Body of pancreas (tissue), 4 donors: Measurements from ENCODE around the gene NPIPB9. TPM values are rescaled to one million over a fixed set of nuclear protein-coding genes. Genes with fewer than 3 reads are reported as not detected.

ENCODE experiments used
- ATAC-seq: fragments of 150-250 bp; one replicate; pipeline ENCODE4 v1.9.1; 2016
- DNase-seq, 4 donors: peaks; one replicate each; pipeline ENCODE4 v3.0.0-alpha.2; 2019
- H3K27ac ChIP-seq, 4 donors: fragments of 200-600 bp; sonication (generic); 1 replicate in 3 of 4; 2 replicates in 1 of 4; pipeline versions ENCODE4 v1.5.1 to v1.6.1; 2016 to 2019; ENCODE audit warnings: mild to moderate bottlenecking in 1 of 4, mixed read lengths in 1 of 4, moderate library complexity in 1 of 4
- H3K27me3 ChIP-seq, 2 donors: fragments of 200-600 bp; sonication (generic); one replicate each; pipeline ENCODE4 v1.6.0; 2016; ENCODE audit warnings: mild to moderate bottlenecking in 1 of 2
- H3K36me3 ChIP-seq, 2 donors: fragments of 200-600 bp; sonication (generic); replicated peaks in 1 of 2; 2 replicates each; pipeline ENCODE4 v1.5.1; 2016; ENCODE audit warnings: low read depth in 2 of 2; ENCODE audit not compliant: insufficient read depth in 1 of 2
- H3K4me1 ChIP-seq: fragments of 200-600 bp; sonication (generic); one replicate; pipeline ENCODE4 v1.6.0; 2016
- H3K4me3 ChIP-seq, 2 donors: fragments of 200-600 bp; sonication (generic); 1 replicate in 1 of 2; 2 replicates in 1 of 2; pipeline ENCODE4 v1.5.1; 2016 to 2019
- H3K9me3 ChIP-seq, 3 donors: fragments of 200-600 bp; sonication (generic); 1 replicate in 2 of 3; 2 replicates in 1 of 3; pipeline ENCODE4 v1.5.1; 2016
- POLR2A ChIP-seq, 3 donors: fragments of 450-650 bp; IDR thresholded peaks; one replicate each; pipeline ENCODE4 v1.6.1; 2016; ENCODE audit warnings: antibody characterized with exemption in 3 of 3, mild to moderate bottlenecking in 2 of 3
- WGBS, 2 donors: methylation state at CpG; one replicate each; pipeline ENCODE4 v1.1.5; 2017; 5-methylcytosine and 5-hydroxymethylcytosine counted together
- intact Hi-C: fragments of 100-400 bp; cut with DNase I; formaldehyde crosslinking; loops from one replicate; pipeline ENCODE4 v1.15.1; 2023
- microRNA-seq, 2 donors: library from miRNA; unstranded; fragments of <30 nt; microRNA quantifications; one replicate each; pipeline ENCODE4, GENCODE V29; 2016; ENCODE audit warnings: borderline number of aligned reads in 2 of 2, borderline replicate concordance in 2 of 2
- small RNA-seq: library from RNA; depleted of rRNA; stranded (forward); fragments of <200 nt; gene quantifications from one replicate; pipeline ENCODE3, GENCODE V24; 2016
- total RNA-seq, 2 donors: library from RNA; depleted of rRNA; stranded (reverse); fragments of >200 nt; gene quantifications; one replicate each; pipeline ENCODE4 v1.1.0, GENCODE V29; 2016
- TF ChIP-seq, protein P1 (sequence below), 7 experiments: fragments of 450-650 bp in 4 of 7; fragments of 200-600 bp in 3 of 7; sonication (generic) in 3 of 7; IDR thresholded peaks; one replicate each; pipeline ENCODE4 v1.5.1; 2016 to 2019; ENCODE audit warnings: antibody characterized with exemption in 7 of 7

NPIPB9 gene
- total RNA-seq, 2 donors from 2014 or later, result 6.7 TPM; not detected in 1

DNA sequence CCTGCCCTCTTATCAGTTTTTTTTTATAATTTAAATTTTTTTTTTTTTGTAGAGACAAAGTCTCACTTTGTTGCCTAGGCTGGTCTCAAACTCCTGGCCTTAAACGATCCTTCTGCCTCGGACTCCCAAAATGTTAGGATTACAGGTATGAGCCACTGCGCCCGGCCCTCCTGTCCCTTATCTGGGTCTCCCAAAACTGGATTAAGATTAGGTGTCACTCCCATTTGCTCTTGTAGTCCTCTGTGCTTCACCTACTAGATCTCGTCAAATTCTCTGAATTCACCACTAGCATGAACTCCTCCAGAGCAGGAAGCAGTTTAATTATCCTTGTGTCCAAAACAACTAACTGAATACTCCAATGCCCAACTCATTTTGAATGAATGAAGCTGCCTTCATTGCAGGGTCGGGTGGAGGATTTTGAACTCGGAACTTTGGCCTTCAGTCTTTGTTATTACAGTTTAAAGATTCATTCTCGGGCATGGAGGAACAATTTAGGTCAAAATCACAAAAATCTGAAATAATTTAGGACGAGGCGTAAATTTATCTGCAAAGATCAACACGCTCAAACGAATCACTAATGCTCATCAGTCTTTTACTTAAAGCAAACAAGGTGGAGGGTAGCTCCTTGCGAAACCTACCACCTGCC lies 70.4 kb downstream of the NPIPB9 start:
- intact Hi-C loops, result no loop called here
- peaks cover 27% of the 10 kb centered on the region for H3K4me1 ChIP-seq
- TF ChIP-seq, protein P1, sequence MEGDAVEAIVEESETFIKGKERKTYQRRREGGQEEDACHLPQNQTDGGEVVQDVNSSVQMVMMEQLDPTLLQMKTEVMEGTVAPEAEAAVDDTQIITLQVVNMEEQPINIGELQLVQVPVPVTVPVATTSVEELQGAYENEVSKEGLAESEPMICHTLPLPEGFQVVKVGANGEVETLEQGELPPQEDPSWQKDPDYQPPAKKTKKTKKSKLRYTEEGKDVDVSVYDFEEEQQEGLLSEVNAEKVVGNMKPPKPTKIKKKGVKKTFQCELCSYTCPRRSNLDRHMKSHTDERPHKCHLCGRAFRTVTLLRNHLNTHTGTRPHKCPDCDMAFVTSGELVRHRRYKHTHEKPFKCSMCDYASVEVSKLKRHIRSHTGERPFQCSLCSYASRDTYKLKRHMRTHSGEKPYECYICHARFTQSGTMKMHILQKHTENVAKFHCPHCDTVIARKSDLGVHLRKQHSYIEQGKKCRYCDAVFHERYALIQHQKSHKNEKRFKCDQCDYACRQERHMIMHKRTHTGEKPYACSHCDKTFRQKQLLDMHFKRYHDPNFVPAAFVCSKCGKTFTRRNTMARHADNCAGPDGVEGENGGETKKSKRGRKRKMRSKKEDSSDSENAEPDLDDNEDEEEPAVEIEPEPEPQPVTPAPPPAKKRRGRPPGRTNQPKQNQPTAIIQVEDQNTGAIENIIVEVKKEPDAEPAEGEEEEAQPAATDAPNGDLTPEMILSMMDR (IDR thresholded peaks at IDR 0.05), result no peak
- no peak for TF ChIP-seq POLR2A (IDR thresholded peaks at IDR 0.05)
- peak overlapping the region in 1 of 2 donors; percentile 98 for H3K4me3 ChIP-seq
- whole genome bisulfite sequencing, 2 donors, result 16 to 18% methylated on average over 13 of the region's 13 CpGs
- ATAC-seq, result no peak
- no peaks in the 10 kb centered on the region for H3K27me3 ChIP-seq
- H3K27ac ChIP-seq, result peak overlapping the region; percentile 96 to 100 (median 98)
- peaks cover under 1 to 5% of the 10 kb centered on the region in 2 donors for H3K36me3 ChIP-seq
- no peak for DNase-seq
- H3K9me3 ChIP-seq, result no peaks in the 10 kb centered on the region

Small RNA genes lying within 50 kb of the gene (microRNA-seq; reads per million reads assigned to microRNA genes)
- 0 reads per million in 2 donors for gene MIR6862-2

Small RNA genes lying within 50 kb of the gene (small RNA-seq; reads per million reads assigned to genes)
- not detected for gene MIR6862-2

Other genes starting within 250 kb of the NPIPB9 start
- not detected for gene IL27, start 245.0 kb upstream of the NPIPB9 start, total RNA-seq
- gene NUPR1, start 212.8 kb upstream of the NPIPB9 start, total RNA-seq, result 10 to 100 TPM; 32.0 to 92.4 TPM
- gene SGF29, start 197.9 kb upstream of the NPIPB9 start, total RNA-seq, result 10 to 100 TPM; 25.2 to 30.7 TPM
- 1 to 10 TPM; 1.3 to 2.3 TPM for gene SULT1A2, start 154.7 kb upstream of the NPIPB9 start, total RNA-seq
- 10 to 100 TPM; 26.7 to 35.6 TPM for gene SULT1A1, start 141.7 kb upstream of the NPIPB9 start, total RNA-seq
- under 1 TPM in 1 of 2 donors, not detected in 1; 0.52 TPM for gene NPIPB8, start 113.7 kb upstream of the NPIPB9 start, total RNA-seq
- 100 to 1,000 TPM; 145 to 314 TPM for gene EIF3C, start 40.3 kb upstream of the NPIPB9 start, total RNA-seq
- 100 to 1,000 TPM in 1 of 2 donors, 10 to 100 TPM in 1; 40.2 to 129 TPM for gene ATXN2L, start 71.2 kb downstream of the NPIPB9 start, total RNA-seq
- gene TUFM, start 94.6 kb downstream of the NPIPB9 start, total RNA-seq, result 100 to 1,000 TPM in 1 of 2 donors, 10 to 100 TPM in 1; 93.4 to 103 TPM
- gene SH2B1, start 112.1 kb downstream of the NPIPB9 start, total RNA-seq, result 10 to 100 TPM; 21.5 to 77.1 TPM
- not detected for gene ATP2A1, start 126.7 kb downstream of the NPIPB9 start, total RNA-seq
- gene RABEP2, start 173.5 kb downstream of the NPIPB9 start, total RNA-seq, result 100 to 1,000 TPM in 1 of 2 donors, 10 to 100 TPM in 1; 27.2 to 118 TPM
- gene CD19, start 180.2 kb downstream of the NPIPB9 start, total RNA-seq, result not detected
- gene NFATC2IP, start 199.2 kb downstream of the NPIPB9 start, total RNA-seq, result 10 to 100 TPM; 20.0 to 65.6 TPM
- gene SPNS1, start 223.0 kb downstream of the NPIPB9 start, total RNA-seq, result 10 to 100 TPM; 11.2 to 23.1 TPM
- 1 to 10 TPM; 1.6 to 4.7 TPM for gene LAT, start 233.3 kb downstream of the NPIPB9 start, total RNA-seq